CD4-positive, CD25-positive, alpha-beta regulatory T cell (primary cell): ENCODE data around the gene SYVN1. TPM values are rescaled to one million over a fixed set of nuclear protein-coding genes. Genes with fewer than 3 reads are reported as not detected.
"Not testable (repeated sequence)": the region's sequence is repeated elsewhere in the genome, so short reads cannot be mapped to it uniquely, and the experiment has no call there.

ENCODE experiments used
- ATAC-seq, 2 donors: fragments of 150-1000 bp; cut with Tn5 transposase; one replicate each; pipeline ENCODE4 v1.10.0; 2021; ENCODE audit warnings: low read depth in 2 of 2, moderate number of reproducible peaks in 2 of 2, moderate library complexity in 1 of 2
- DNase-seq, 3 donors: peaks; one replicate each; pipeline versions ENCODE4 v3.0.0 to v3.0.0-alpha.2; 2012 to 2022; ENCODE audit warnings: mixed read lengths in 1 of 3
- H3K27ac ChIP-seq: one replicate; pipeline ENCODE4 v1.7.0; 2013; ENCODE audit warnings: mild to moderate bottlenecking, low read length; ENCODE audit not compliant: insufficient read depth, poor library complexity, severe bottlenecking
- H3K27me3 ChIP-seq: one replicate; pipeline ENCODE4 v1.7.0; 2013; ENCODE audit warnings: low read length; ENCODE audit not compliant: control insufficient read depth, insufficient read depth
- H3K36me3 ChIP-seq: one replicate; pipeline ENCODE4 v1.7.0; 2013; ENCODE audit warnings: mild to moderate bottlenecking, low read length, moderate library complexity; ENCODE audit not compliant: control insufficient read depth, insufficient read depth
- H3K4me1 ChIP-seq: 2 replicates; pipeline ENCODE4 v1.7.0; 2013; ENCODE audit warnings: mild to moderate bottlenecking, low read length; ENCODE audit not compliant: insufficient read depth, control insufficient read depth, poor library complexity, severe bottlenecking
- H3K4me3 ChIP-seq: one replicate; pipeline ENCODE4 v1.7.0; 2013; ENCODE audit warnings: low read depth, mild to moderate bottlenecking, low read length, moderate library complexity
- H3K9me3 ChIP-seq, 2 experiments: 1 replicate in 1 of 2; 2 replicates in 1 of 2; pipeline ENCODE4 v1.7.0; 2013; ENCODE audit warnings: low read length in 2 of 2, mild to moderate bottlenecking in 1 of 2, moderate library complexity in 1 of 2; ENCODE audit not compliant: control insufficient read depth in 2 of 2
- H3K27ac Mint-ChIP-seq, 3 donors: one replicate each; pipeline ENCODE4 v1.8.0; 2020 to 2022; ENCODE audit warnings: mild to moderate bottlenecking in 3 of 3, mixed read lengths in 3 of 3, moderate library complexity in 2 of 3
- H3K27me3 Mint-ChIP-seq: one replicate; pipeline ENCODE4 v1.8.0; 2022; ENCODE audit warnings: mild to moderate bottlenecking, mixed read lengths
- H3K36me3 Mint-ChIP-seq: one replicate; pipeline ENCODE4 v1.8.0; 2020; ENCODE audit warnings: mixed read lengths
- H3K4me1 Mint-ChIP-seq, 4 donors: one replicate each; pipeline ENCODE4 v1.8.0; 2020 to 2022; ENCODE audit warnings: mixed read lengths in 4 of 4, mild to moderate bottlenecking in 1 of 4
- H3K4me3 Mint-ChIP-seq, 4 donors: one replicate each; pipeline ENCODE4 v1.8.0; 2020 to 2022; ENCODE audit warnings: mild to moderate bottlenecking in 4 of 4, mixed read lengths in 4 of 4, moderate library complexity in 3 of 4
- H3K9me3 Mint-ChIP-seq, 7 donors: one replicate each; pipeline ENCODE4 v1.8.0; 2020 to 2022; ENCODE audit warnings: mixed read lengths in 7 of 7, mild to moderate bottlenecking in 3 of 7, moderate library complexity in 2 of 7
- polyA plus RNA-seq, 4 donors: library from polyadenylated mRNA; unstranded; fragments of 300-500 nt; fragmentation: Illumina TruSeq; gene quantifications; one replicate each; pipeline ENCODE4 v1.2.3, GENCODE V29; 2021
- total RNA-seq: library from RNA; stranded (reverse); gene quantifications from one replicate; pipeline ENCODE4 v1.2.3, GENCODE V29; 2022

SYVN1 gene
- total and polyA plus RNA-seq, 5 donors from 2014 or later: 6.2 to 66.3 (median 7.5) TPM

DNA sequence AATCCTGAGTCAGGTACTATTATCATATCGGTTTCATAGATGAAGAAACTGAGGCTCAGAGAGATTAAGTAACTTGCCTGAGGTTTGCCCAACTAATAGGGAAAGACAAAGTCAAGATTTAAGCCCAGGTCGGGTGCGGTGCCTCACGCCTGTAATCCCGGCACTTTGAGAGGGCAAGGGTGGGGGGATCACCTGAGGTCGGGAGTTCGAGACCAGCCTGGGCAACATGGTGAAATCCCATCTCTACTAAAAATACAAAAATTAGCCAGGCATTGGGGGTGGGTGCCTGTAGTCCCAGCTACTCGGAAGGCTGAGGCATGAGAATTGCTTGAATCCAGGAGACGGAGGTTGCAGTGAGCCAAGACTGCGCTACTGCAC is 15.8 kb upstream of the SYVN1 start:
- not testable (repeated sequence) for H3K36me3 Mint-ChIP-seq, H3K36me3 ChIP-seq, H3K4me1 Mint-ChIP-seq, H3K27ac Mint-ChIP-seq, H3K4me3 ChIP-seq, DNase-seq, H3K9me3 Mint-ChIP-seq, H3K9me3 ChIP-seq, H3K4me1 ChIP-seq, H3K27me3 ChIP-seq, ATAC-seq, H3K27ac ChIP-seq, H3K4me3 Mint-ChIP-seq
- H3K27me3 Mint-ChIP-seq: peaks cover 36% of the 10 kb centered on the region

- H3K27ac ChIP-seq: no peak overlapping the region
- DNase-seq (no peak), ATAC-seq (no peak)
- no peaks in the 10 kb centered on the region for H3K4me1 ChIP-seq
- peaks cover 38% of the 10 kb centered on the region for H3K27me3 Mint-ChIP-seq
- no peaks in the 10 kb centered on the region for H3K9me3 ChIP-seq
- H3K4me1 Mint-ChIP-seq: no peaks in the 10 kb centered on the region
- H3K4me3 Mint-ChIP-seq: no peak overlapping the region
- peaks cover 0 to 2% (median 0%) of the 10 kb centered on the region in 7 donors for H3K9me3 Mint-ChIP-seq
- no peaks in the 10 kb centered on the region for H3K27me3 ChIP-seq
- H3K27ac Mint-ChIP-seq: no peak overlapping the region
- H3K4me3 ChIP-seq: no peak overlapping the region
- H3K36me3 ChIP-seq: no peaks in the 10 kb centered on the region
- no peaks in the 10 kb centered on the region for H3K36me3 Mint-ChIP-seq
Observed at GRCh38 chr11:65148657-65149056, 14.3 kb upstream of the SYVN1 start.

- no peaks in the 10 kb centered on the region for H3K27me3 ChIP-seq
- H3K27ac ChIP-seq: no peak overlapping the region
- no peaks in the 10 kb centered on the region for H3K9me3 ChIP-seq
- no peaks in the 10 kb centered on the region for H3K36me3 ChIP-seq
- H3K27ac Mint-ChIP-seq: no peak overlapping the region
- no peak overlapping the region for H3K4me3 ChIP-seq
- ATAC-seq: no peak
- H3K4me1 Mint-ChIP-seq: no peaks in the 10 kb centered on the region
- H3K9me3 Mint-ChIP-seq: peaks cover 0 to 2% (median 0%) of the 10 kb centered on the region in 7 donors
- peaks cover 31% of the 10 kb centered on the region for H3K27me3 Mint-ChIP-seq
- H3K4me1 ChIP-seq: no peaks in the 10 kb centered on the region
- no peaks in the 10 kb centered on the region for H3K36me3 Mint-ChIP-seq
- no peak overlapping the region for H3K4me3 Mint-ChIP-seq
- no peak for DNase-seq
Observed at GRCh38 chr11:65147352-65148075, 13.2 kb upstream of the SYVN1 start.

DNA sequence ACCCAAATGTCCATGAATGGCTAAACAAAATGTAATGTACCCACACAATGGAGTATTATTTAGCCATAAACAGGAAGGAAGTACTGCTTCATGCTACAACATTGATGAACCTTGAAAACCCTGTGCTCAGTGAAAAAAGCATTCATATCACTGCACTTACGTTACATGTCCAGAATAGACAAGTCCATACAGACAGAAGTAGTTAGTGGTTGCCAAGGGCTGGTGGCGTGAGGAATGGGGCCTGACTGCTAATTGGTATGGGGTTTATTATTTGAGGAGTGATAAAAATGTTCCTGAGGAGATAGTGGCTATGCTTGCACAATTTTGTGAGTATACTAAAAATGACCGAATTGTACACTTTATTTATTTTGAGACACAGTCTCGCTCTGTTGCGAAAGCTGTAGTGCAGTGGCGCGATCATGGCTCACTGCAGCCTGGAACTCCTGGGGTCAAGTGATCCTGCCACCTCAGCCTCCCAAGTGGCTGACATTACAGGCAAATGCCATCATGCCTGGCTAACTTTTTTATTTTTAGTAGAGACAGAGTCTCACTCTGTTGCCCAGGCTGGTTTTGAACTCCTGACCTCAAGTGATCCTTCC is 7.7 kb upstream of the SYVN1 start:
- no peak overlapping the region for H3K27ac Mint-ChIP-seq
- peaks cover 0 to 3% (median 2%) of the 10 kb centered on the region in 4 donors for H3K4me1 Mint-ChIP-seq
- H3K4me1 ChIP-seq: no peaks in the 10 kb centered on the region
- H3K27me3 Mint-ChIP-seq: peaks cover 26% of the 10 kb centered on the region
- no peaks in the 10 kb centered on the region for H3K36me3 ChIP-seq
- no peak overlapping the region for H3K4me3 Mint-ChIP-seq
- H3K27ac ChIP-seq: no peak overlapping the region
- no peaks in the 10 kb centered on the region for H3K36me3 Mint-ChIP-seq
- H3K27me3 ChIP-seq: peaks cover 8% of the 10 kb centered on the region
- no peak for DNase-seq
- ATAC-seq: no peak
- H3K4me3 ChIP-seq: no peak overlapping the region
- H3K9me3 ChIP-seq: no peaks in the 10 kb centered on the region
- peaks cover 0 to 2% (median 0%) of the 10 kb centered on the region in 7 donors for H3K9me3 Mint-ChIP-seq

GRCh38 chr11:65136515-65137096 is 2.3 kb upstream of the SYVN1 start:
- peaks cover 8% of the 10 kb centered on the region for H3K27me3 ChIP-seq
- peak overlapping the region; percentile 73 to 96 (median 86) for H3K4me3 Mint-ChIP-seq
- H3K9me3 ChIP-seq: no peaks in the 10 kb centered on the region
- peaks cover 7% of the 10 kb centered on the region for H3K27me3 Mint-ChIP-seq
- H3K27ac ChIP-seq: peak overlapping the region; percentile 99
- H3K36me3 Mint-ChIP-seq: no peaks in the 10 kb centered on the region
- DNase-seq: no peak
- H3K4me3 ChIP-seq: no peak overlapping the region
- H3K4me1 Mint-ChIP-seq: peaks cover 7 to 48% (median 23%) of the 10 kb centered on the region in 4 donors
- H3K27ac Mint-ChIP-seq: peak overlapping the region; percentile 7 to 100 (median 97)
- peaks cover 0 to 2% (median 0%) of the 10 kb centered on the region in 7 donors for H3K9me3 Mint-ChIP-seq
- H3K36me3 ChIP-seq: peaks cover 10% of the 10 kb centered on the region
- H3K4me1 ChIP-seq: peaks cover 37% of the 10 kb centered on the region
- ATAC-seq: no peak

DNA sequence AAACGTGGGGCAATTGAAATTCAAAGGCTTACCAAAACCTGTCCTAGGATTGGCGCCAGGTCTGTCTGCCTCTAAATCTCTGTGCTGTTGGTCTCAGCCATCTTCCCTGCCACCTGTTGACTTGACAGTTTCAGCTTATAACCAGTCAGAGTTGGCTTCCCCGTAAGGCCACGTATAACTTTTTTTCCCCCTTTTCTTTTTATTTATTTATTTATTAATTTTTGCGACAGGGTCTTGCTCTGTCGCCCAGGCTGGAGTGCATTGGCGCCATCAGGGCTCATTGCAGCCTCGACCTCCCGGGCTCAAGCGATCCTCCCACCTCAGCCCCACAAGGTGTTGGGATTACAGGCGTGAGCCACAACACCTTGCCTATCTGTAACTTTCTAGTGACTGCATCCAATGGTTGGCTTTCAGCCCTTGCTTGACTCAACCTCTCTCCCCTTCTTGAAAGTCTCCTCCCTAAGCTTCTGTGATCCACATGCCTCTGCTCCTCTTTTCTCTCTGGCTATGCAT is 1.4 kb upstream of the SYVN1 start:
- H3K4me3 ChIP-seq: peak overlapping the region; percentile 87
- H3K27ac Mint-ChIP-seq: peak overlapping the region; percentile 99 to 100 (median 100)

DNA sequence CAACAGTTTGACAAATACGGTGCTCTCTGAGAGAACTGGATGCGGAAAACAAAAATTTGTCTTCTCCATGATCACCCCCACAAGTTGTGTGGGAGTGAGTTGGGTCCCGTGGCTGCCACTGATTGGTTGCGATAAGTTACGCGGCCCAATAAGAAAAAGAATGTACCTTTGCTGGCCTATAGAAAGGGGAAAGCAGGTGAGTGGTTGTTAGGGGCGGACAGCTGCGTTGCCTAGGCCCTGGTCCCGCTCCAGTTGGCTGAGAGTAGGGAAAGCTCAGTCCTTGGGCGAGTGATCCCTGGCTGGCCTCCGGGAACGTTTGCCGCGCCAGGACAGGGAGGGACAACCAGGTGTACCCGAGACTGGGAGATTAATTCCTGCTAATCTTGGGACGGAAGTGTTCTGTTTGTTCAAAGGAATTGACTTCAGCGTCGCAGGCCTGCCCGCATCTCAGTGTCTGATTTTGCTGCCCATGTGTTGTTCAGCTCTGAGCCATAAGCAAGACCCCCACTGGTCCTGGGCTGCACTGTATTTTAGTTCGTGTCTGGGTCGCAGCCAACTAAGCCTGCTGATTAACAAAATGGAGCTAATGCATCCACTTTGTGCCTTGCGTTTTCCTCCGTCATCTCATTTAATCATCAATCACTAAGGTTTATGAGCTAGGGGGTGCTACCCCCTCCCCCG is 773 bp upstream of the SYVN1 start:
- ATAC-seq: peak; percentile 88 to 90
- H3K4me1 Mint-ChIP-seq: peaks cover 7 to 48% (median 23%) of the 10 kb centered on the region in 4 donors
- Histone ChIP-seq H3K36me3 (peaks cover 25% of the 10 kb centered on the region), H3K4me3 (peak overlapping the region; percentile 87), H3K27me3 (no peaks in the 10 kb centered on the region), H3K27ac (peak overlapping the region; percentile 99), H3K9me3 (no peaks in the 10 kb centered on the region), H3K4me1 (peaks cover 38% of the 10 kb centered on the region)
- H3K4me3 Mint-ChIP-seq: peak overlapping the region; percentile 96 to 100 (median 98)
- peaks cover 8% of the 10 kb centered on the region for H3K36me3 Mint-ChIP-seq
- peaks cover 2% of the 10 kb centered on the region for H3K27me3 Mint-ChIP-seq
- peak; percentile 82 to 97 (median 93) for DNase-seq
- peaks cover 0 to 2% (median 0%) of the 10 kb centered on the region in 7 donors for H3K9me3 Mint-ChIP-seq
- H3K27ac Mint-ChIP-seq: peak overlapping the region; percentile 99 to 100 (median 100)

More for the DNA sequence above, 1.4 kb upstream of the SYVN1 start:
- Mint-ChIP-seq H3K4me3 (peak overlapping the region; percentile 96 to 100 (median 98)), H3K9me3 (peaks cover 0 to 2% (median 0%) of the 10 kb centered on the region in 7 donors), H3K36me3 (peaks cover 8% of the 10 kb centered on the region), H3K27me3 (peaks cover 7% of the 10 kb centered on the region), H3K4me1 (peaks cover 7 to 48% (median 23%) of the 10 kb centered on the region in 4 donors)
- peaks cover 38% of the 10 kb centered on the region for H3K4me1 ChIP-seq
- peaks cover 4% of the 10 kb centered on the region for H3K27me3 ChIP-seq
- H3K9me3 ChIP-seq: no peaks in the 10 kb centered on the region
- peak overlapping the region; percentile 99 for H3K27ac ChIP-seq
- DNase-seq: no peak
- ATAC-seq: no peak
- peaks cover 19% of the 10 kb centered on the region for H3K36me3 ChIP-seq
